A549 (cell line): ENCODE results near the gene MRPS9. TPM values are rescaled to one million over a fixed set of nuclear protein-coding genes. Genes with fewer than 3 reads are reported as not detected.

Source experiments
- ATAC-seq, 2 experiments: fragments of 200-7000 bp in 1 of 2; fragments of >200 bp in 1 of 2; cut with Nextera tagmentation in 1 of 2; cut with Tn5 transposase in 1 of 2; 3 replicates each; pipeline versions ENCODE4 v1.8.0 to v1.9.1; 2018 to 2020; ENCODE audit warnings: mild to moderate bottlenecking in 1 of 2, moderate library complexity in 1 of 2
- CTCF ChIA-PET: fragments of 300-600 bp; sonication (Branson Sonifier 250); formaldehyde crosslinking; extraction: SDS; loops from one replicate; lab custom pipeline; 2021; ENCODE audit warnings: antibody characterized with exemption, inconsistent platforms; lab: Yijun Ruan, JAX
- POLR2A ChIA-PET: fragments of 350-600 bp; formaldehyde crosslinking; extraction: SDS; loops from one replicate; lab custom pipeline; 2021; ENCODE audit warnings: antibody characterized with exemption, inconsistent platforms; lab: Yijun Ruan, JAX
- DNase-seq, 2 experiments: peaks; one replicate each; pipeline versions ENCODE4 v3.0.0 to v3.0.0-alpha.2; 2011 to 2016; ENCODE audit warnings: low read depth in 1 of 2, low spot score in 1 of 2
- FAIRE-seq: peaks from 2 replicates; lab custom pipeline; 2011; peaks lifted over from hg19 to GRCh38; lab: Jason Lieb, UNC
- H3K27ac ChIP-seq, 2 experiments: fragments of >200 bp; sonication (Bioruptor Twin); formaldehyde crosslinking; 3 replicates each; pipeline ENCODE4 v1.5.1; 2016 to 2017
- H3K4me1 ChIP-seq: fragments of >200 bp; sonication (Bioruptor Twin); formaldehyde crosslinking; 3 replicates; pipeline ENCODE4 v1.6.1; 2016
- H3K4me2 ChIP-seq: fragments of >200 bp; sonication (Bioruptor Twin); formaldehyde crosslinking; 3 replicates; pipeline ENCODE4 v1.6.1; 2016
- H3K4me3 ChIP-seq: fragments of >200 bp; sonication (Bioruptor Twin); formaldehyde crosslinking; 3 replicates; pipeline ENCODE4 v1.5.1; 2016
- H3K9me3 ChIP-seq: fragments of >200 bp; sonication (Bioruptor Twin); formaldehyde crosslinking; 3 replicates; pipeline ENCODE4 v1.6.1; 2016
- CHD2 ChIP-seq: fragments of 150-350 bp; IDR thresholded peaks from 2 replicates; pipeline ENCODE4 v1.6.1; 2014; ENCODE audit warnings: low read length; ENCODE audit not compliant: partially characterized antibody
- CHD4 ChIP-seq: fragments of 200-600 bp; sonication (generic); IDR thresholded peaks from 2 replicates; pipeline ENCODE4 v1.6.1; 2016; ENCODE audit warnings: antibody characterized with exemption, mild to moderate bottlenecking, borderline replicate concordance
- CTCF ChIP-seq: fragments of >200 bp; sonication (Bioruptor Twin); formaldehyde crosslinking; IDR thresholded peaks from 3 replicates; pipeline ENCODE4 v1.5.1; 2016
- ELK1 ChIP-seq: fragments of 150-350 bp; IDR thresholded peaks from 2 replicates; pipeline ENCODE4 v1.6.1; 2014; ENCODE audit warnings: low read depth, mild to moderate bottlenecking, low read length
- FOSB ChIP-seq: fragments of 250-450 bp; sonication (Bioruptor Pico); IDR thresholded peaks from 2 replicates; pipeline ENCODE4 v1.5.0; 2020; ENCODE audit warnings: mild to moderate bottlenecking, moderate library complexity
- HOXA7 ChIP-seq: fragments of 250-450 bp; sonication (Bioruptor Pico); IDR thresholded peaks from 2 replicates; pipeline ENCODE4 v1.5.0; 2020; ENCODE audit warnings: mild to moderate bottlenecking, moderate library complexity
- MYC ChIP-seq: IDR thresholded peaks from 2 replicates; pipeline ENCODE4 v1.6.1; 2012; ENCODE audit warnings: mild to moderate bottlenecking, inconsistent platforms, low read length, improper control_type of control experiment, borderline replicate concordance
- POLR2AphosphoS2 ChIP-seq: conservative IDR thresholded peaks from 2 replicates; pipeline ENCODE4 v1.6.1; 2012; ENCODE audit warnings: low read length, improper control_type of control experiment, inconsistent platforms
- TP53 ChIP-seq: fragments of 250-450 bp; sonication (Bioruptor Pico); IDR thresholded peaks from 2 replicates; pipeline ENCODE4 v1.5.0; 2021; ENCODE audit warnings: mild to moderate bottlenecking, moderate library complexity
- ZC3H11A ChIP-seq: fragments of 450-650 bp; IDR thresholded peaks from 2 replicates; pipeline ENCODE4 v1.6.1; 2014; ENCODE audit warnings: antibody characterized with exemption, mild to moderate bottlenecking
- ZNF302 ChIP-seq: fragments of 250-450 bp; sonication (Bioruptor Pico); IDR thresholded peaks from 2 replicates; pipeline ENCODE4 v1.9.0; 2021; ENCODE audit warnings: inconsistent platforms, mild to moderate bottlenecking, moderate library complexity
- WGBS: methylation state at CpG from one replicate; pipeline ENCODE4 v1.1.6; 2017; ENCODE audit errors: missing lambda C conversion rate; 5-methylcytosine and 5-hydroxymethylcytosine counted together
- polyA plus RNA-seq, 4 experiments: library from polyadenylated mRNA; depleted of rRNA in 3 of 4; stranded (reverse); fragments of >200 nt; fragmentation: RNase III in 1 of 4; extraction: RNeasy Plus Mini Kit Qiagen cat#74134 plus additional on column Dnase treatment in 1 of 4; gene quantifications; 2 replicates in 3 of 4; 3 replicates in 1 of 4; pipeline ENCODE4 v1.2.3, GENCODE V29; 2011 to 2017

Gene MRPS9
- polyA plus RNA-seq, 2 of the 4 experiments (the other 2 are of a cell fraction) = 42.5 to 54.4 TPM

DNA sequence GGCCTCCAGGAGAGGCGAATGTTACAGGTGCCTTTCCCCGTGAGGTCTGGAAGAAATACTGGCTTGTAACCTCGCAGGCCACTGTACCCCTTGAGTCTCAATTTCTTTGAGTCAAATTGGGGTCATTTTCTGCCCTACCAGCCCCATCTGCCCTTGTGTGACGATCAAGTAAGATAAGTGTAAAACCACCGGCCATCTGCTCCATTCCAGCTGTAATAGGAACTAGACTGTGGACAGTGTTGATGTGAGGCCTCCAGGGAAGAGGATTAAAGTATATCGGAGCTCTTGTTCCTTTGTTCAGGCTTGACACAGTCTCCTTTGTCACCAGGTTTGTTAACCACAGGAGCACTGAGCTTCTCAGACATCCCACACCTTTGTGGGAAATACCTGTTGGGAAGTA lies 65.6 kb downstream of the MRPS9 start:
- FAIRE-seq (no peak), ATAC-seq (no peak), DNase-seq (no peak)
- no peaks in the 10 kb centered on the region for H3K9me3 ChIP-seq
- TF ChIP-seq ELK1 = no peak
- no peak for TF ChIP-seq HOXA7 (CRISPR knock-in tag)
- no peak for TF ChIP-seq ZNF302 (CRISPR knock-in tag)
- TF ChIP-seq FOSB (CRISPR knock-in tag) = no peak
- no peak for TF ChIP-seq CHD4
- TF ChIP-seq CTCF = no peak
- 93% methylated on average over 6 of the region's 6 CpGs for WGBS
- no peak overlapping the region for H3K27ac ChIP-seq
- H3K4me2 ChIP-seq = no peak overlapping the region
- ChIA-PET CTCF (interaction anchor here (1.4 to 4.6 kb wide), 2 partner anchors 12 to 132 kb away, joined by 4 to 46 read pairs; no protein-coding TSS in a partner anchor), POLR2A (no interaction called here)
- no peaks in the 10 kb centered on the region for H3K4me1 ChIP-seq
- no peak overlapping the region for H3K4me3 ChIP-seq

- ChIA-PET POLR2A (no interaction called here), CTCF (interaction anchor here (1.4 to 4.6 kb wide), 2 partner anchors 11 to 132 kb away, joined by 4 to 46 read pairs; no protein-coding TSS in a partner anchor)
- H3K9me3 ChIP-seq = no peaks in the 10 kb centered on the region
- no peak overlapping the region for H3K27ac ChIP-seq
- H3K4me2 ChIP-seq = no peak overlapping the region
- FAIRE-seq = no peak
- DNase-seq = no peak
- no peak for TF ChIP-seq ZNF302 (CRISPR knock-in tag)
- no peak overlapping the region for H3K4me3 ChIP-seq
- no peak; a peak in 1 of 6 replicates for ATAC-seq
- H3K4me1 ChIP-seq = no peaks in the 10 kb centered on the region
- WGBS = 93% methylated on average over 8 of the region's 8 CpGs
Observed at GRCh38 chr2:105104208-105104731, 66.4 kb downstream of the MRPS9 start.

- no peak for FAIRE-seq
- POLR2A ChIA-PET = no interaction called here
- no peak for DNase-seq
- no peak overlapping the region for H3K4me2 ChIP-seq
- CTCF ChIA-PET = interaction anchor here (0.6 to 11.8 kb wide), 4 partner anchors 15 to 185 kb away, joined by 3 to 312 read pairs (median 4); partner anchors contain the start of gene GPR45
- H3K4me1 ChIP-seq = no peaks in the 10 kb centered on the region
- H3K4me3 ChIP-seq = no peak overlapping the region
- 79% methylated on average over 5 of the region's 5 CpGs for WGBS
- TF ChIP-seq CHD2 (no peak), POLR2AphosphoS2 (no peak)
- TF ChIP-seq, all 56 proteins: peak for 0
- ATAC-seq = no peak
- no peak overlapping the region for H3K27ac ChIP-seq
- H3K9me3 ChIP-seq = no peaks in the 10 kb centered on the region
Observed at GRCh38 chr2:105110295-105110829, 72.5 kb downstream of the MRPS9 start.

- H3K4me2 ChIP-seq = no peak overlapping the region
- H3K9me3 ChIP-seq = no peaks in the 10 kb centered on the region
- H3K4me1 ChIP-seq = no peaks in the 10 kb centered on the region
- no peak; a peak in 1 of 6 replicates for ATAC-seq
- H3K27ac ChIP-seq = no peak overlapping the region
- DNase-seq = no peak
- 80% methylated on average over 15 of the region's 15 CpGs for WGBS
- TF ChIP-seq ZC3H11A (no peak), MYC (no peak), TP53 (CRISPR knock-in tag) (no peak)
- no peak overlapping the region for H3K4me3 ChIP-seq
- ChIA-PET CTCF (interaction anchor here (0.7 to 11.8 kb wide), 3 partner anchors 16 to 126 kb away, joined by 3 to 312 read pairs (median 5); partner anchors contain the start of gene GPR45), POLR2A (no interaction called here)
- FAIRE-seq = no peak
Observed at GRCh38 chr2:105111365-105112150, 73.7 kb downstream of the MRPS9 start.
